ENCODE results near the gene BASP1. TPM values are rescaled to one million over a fixed set of nuclear protein-coding genes. Genes with fewer than 3 reads are reported as not detected.
A peak's percentile ranks its signal among the peaks of the same experiment; 100 is the strongest.
"Not testable (repeated sequence)": the region's sequence is repeated elsewhere in the genome, so short reads cannot be mapped to it uniquely, and the experiment has no call there.

BASP1 gene
- total RNA-seq, 1 donor from 2014 or later, result 4.9 TPM

GRCh38 chr5:17191574-17191973, 25.9 kb upstream of the BASP1 start:
- not testable (repeated sequence) for ATAC-seq

- ATAC-seq, result no peak
Measured at GRCh38 chr5:17192191-17192590, 25.2 kb upstream of the BASP1 start.

DNA sequence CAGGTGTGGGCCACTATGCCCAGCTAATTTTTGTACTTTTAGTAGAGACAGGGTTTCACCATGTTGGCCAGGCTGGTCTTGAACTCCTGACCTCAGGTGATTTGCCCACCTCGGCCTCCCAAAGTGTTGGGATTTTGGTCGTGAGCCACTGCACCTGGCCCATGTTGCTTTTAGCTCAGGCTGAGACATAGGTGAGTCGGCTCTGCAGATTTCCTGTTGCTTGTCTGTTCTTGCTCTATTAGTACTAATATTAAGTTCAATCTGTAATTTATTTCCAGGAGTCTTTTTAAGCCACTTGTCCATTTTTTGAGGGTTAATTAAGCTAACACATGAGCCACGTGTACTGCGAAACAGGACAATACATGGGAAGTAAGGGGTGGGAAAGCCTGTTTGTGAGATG, 21.4 kb upstream of the BASP1 start:
- no peak for ATAC-seq

DNA sequence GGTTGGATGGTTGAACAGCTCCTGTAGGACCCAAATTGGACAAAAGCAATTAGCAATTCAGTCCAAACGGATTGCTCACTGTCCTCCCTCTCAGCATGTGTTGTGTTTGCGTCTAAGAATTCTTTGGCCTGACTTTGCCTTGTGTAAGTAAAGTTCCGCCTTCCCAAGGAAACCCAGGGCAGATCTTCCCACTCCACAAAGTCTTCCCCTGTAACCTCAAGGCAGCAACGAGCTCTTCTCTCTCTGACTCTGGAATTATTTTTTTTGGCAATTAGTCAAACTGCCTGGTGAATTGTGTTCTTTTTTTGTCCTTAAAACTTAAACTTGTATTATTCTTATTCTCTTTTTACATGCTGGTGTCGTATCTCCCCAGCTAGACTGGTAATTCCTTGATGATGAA, 20.7 kb upstream of the BASP1 start:
- no peak for ATAC-seq

- ATAC-seq, result peak; percentile 81
Measured at GRCh38 chr5:17203329-17204132, 13.9 kb upstream of the BASP1 start.

DNA sequence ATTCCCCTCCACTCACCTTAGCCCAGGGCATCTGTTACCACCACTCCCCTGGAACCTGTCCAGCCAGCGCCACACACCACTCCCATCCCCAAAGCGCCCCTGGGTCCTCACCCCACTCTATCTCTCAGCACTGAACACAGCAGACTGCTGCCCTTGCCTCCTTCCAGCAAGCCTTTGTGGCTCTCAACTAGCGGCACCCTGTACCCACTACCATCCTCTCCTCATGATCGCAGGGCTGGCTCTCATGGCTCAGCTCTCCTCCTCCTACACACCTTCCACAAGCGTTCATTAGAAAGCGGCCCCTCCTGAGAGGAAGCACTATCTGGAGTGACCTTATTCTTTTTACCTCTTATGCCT, 13.3 kb upstream of the BASP1 start:
- no peak for ATAC-seq

- no peak for ATAC-seq
Measured at GRCh38 chr5:17206021-17206420, 11.4 kb upstream of the BASP1 start.

- ATAC-seq, result no peak
Measured at GRCh38 chr5:17212191-17212590, 5.2 kb upstream of the BASP1 start.

DNA sequence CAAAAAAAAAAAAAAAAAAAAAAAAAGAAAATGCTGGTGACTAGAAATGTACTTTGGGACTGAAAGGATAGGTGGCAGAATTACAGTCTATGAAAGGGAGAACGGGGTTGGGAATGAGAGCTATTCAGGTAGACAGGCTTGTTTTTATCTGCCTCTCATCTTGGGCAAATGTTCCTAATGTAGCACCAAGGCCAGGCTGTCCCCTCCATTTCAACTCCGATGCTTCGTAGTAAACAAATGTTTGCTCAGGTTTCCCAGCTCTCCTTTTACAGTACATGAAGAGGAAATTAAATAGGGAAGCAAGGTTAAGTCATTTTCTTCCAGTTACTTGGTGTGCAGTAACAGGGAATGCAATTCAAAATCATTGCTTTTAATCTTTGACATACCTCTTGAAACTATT, 4.4 kb upstream of the BASP1 start:
- ATAC-seq, result no peak

DNA sequence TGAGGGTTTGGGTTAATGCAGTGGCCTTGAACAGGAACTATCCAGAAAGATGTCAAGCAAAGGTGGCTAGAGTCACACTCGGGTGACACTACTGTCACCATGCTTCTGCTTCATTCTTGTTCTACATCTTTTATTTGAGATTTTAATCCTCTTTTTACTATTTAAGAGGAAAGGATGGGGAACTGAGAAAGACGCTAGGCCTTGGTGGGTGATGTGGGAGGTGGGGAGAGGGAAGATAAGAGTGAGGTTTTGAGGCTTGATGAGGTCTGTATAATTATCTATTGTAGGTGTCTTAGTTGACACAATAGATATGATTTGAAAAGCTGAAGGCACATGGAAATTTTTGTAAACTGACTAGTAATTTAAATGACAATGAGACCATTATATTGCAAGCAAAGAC, 3.5 kb upstream of the BASP1 start:
- no peak for ATAC-seq

DNA sequence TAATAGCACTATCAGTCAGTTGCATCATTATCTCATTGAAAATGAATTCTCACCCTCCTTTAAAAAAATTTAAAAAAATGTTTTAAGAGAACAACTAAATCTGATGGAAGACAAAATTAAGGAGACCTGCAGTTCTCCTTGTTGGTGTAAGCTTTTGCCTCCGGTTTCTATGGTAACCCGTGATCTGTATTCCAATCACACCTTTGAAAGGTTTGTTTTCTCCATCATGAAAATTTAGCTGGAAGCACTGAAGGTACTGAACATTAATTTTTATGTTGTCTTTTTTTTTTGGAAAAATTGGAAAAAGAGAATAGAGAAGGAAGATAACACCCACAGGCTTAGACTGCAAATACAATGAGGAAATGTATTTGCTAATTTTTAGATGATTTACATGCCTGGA, 2.5 kb upstream of the BASP1 start:
- ATAC-seq, result no peak

DNA sequence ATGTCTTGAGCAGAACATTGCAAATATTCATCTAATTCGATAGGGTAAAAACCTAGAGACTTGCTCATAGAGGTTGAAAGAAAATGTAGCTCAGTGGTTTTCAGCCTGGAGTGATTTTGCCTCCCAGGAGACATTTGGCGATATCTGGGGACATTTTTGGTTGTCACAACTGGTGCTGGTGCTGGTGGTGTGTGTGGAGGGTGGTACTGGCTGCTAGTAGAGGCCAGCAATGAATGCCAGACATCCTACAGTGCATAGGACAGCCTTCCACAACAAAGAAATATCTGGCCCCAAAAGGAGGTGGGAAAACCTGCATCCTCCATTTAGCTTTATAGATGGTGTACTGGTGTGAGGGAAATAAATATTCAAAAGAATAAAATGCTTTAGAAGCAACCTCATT, 2.1 kb upstream of the BASP1 start:
- ATAC-seq, result no peak

- ATAC-seq, result peak; percentile 53
Measured at GRCh38 chr5:17216176-17216973, 1.1 kb upstream of the BASP1 start.

- ATAC-seq, result peak; percentile 40
Measured at GRCh38 chr5:17216974-17217492, 398 bp upstream of the BASP1 start.

DNA sequence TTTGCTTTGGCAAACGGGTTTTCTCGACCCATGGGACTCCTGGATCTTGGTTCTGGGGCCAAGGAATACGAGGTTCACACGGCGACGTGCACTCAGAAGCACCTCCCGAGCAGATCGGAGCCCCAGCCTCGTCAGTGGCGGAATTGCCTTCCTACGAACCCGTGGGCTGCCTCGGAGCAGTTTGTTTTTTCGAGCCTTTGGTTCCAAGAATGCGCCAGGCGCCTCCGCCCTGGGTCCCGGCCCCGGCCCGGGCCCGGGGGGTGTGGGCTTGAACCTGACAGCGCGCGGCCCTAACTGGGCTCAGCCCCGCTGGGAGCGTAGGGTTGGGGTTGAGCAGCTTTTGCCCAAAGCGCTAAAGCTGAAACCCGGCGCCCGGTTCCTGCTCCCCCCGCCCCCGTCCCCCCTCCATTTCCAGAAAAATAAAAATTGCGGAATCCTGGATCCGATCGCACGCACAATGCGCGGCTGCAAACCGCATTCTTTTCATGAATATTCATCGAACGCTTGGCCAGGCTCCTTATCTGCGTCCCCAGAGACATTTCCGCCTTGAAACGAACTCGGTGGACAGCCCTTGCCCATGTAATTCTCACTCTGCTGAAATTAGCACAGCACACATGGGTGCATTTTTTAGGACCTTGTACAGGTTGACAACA, 1.0 kb downstream of the BASP1 start:
- ATAC-seq, result peak; percentile 3

DNA sequence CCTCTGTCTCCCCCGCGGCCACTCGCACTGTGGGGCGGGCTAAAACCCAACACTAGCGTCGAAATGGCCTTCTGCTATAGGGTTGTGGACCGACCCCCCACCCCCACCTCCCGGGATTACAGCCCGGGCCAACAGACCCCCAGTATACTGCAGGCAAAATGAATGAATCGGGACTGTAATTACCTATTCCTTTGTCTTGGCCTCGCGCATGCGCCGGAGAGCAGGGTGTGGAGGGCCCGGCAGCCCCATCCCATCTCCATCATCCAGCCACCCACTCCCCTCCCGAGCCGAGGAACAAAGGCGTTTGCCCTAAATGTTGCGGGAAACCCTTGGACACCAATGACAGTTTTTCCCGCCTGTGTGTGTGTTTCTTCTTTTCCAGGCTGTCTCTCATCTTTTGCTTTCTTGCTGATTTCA, 1.6 kb downstream of the BASP1 start:
- no peak for ATAC-seq

- ATAC-seq, result no peak
Measured at GRCh38 chr5:17219469-17219868, 2.0 kb downstream of the BASP1 start.

GRCh38 chr5:17219992-17220391, 2.6 kb downstream of the BASP1 start:
- ATAC-seq, result no peak

DNA sequence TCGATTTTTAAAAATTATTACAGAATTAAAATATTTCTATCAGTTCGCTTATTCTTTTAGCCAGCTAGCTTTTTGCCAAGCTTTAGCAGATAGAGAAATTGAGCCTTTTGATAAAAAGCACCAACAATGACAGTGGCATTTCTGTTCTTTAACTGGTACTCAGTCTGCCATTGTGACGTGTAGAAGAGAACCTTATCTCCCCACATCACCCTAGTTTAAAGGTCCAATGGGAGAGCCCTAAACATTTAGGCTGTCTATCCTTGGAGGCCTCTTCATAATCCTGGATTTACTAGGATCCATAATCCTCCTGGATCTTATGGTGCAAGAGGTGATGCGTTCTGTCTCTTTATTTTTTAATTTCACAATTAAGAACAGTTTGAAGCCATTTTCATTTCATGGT, 3.0 kb downstream of the BASP1 start:
- ATAC-seq, result no peak

GRCh38 chr5:17221843-17222636, 4.6 kb downstream of the BASP1 start:
- no peak for ATAC-seq

DNA sequence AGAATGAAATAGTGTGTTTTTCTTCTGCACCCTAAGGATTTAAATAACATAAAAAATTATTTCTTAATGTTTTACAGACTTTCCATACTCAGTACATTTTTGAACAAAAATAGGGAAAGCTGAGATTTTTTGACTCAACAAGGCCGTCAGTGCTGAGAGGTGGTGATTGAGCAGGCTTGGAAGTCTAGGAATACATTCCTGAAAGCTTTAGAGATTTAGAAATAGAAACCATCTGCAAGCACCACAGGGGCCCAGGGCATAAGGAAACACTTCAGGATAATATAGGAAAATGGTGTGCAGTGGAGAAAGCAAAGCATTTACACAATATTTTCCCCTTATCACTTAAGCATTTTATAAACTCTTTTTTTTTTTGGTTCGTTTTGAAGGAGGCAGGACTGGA, 5.2 kb downstream of the BASP1 start:
- no peak for ATAC-seq

GRCh38 chr5:17223367-17224185, 6.1 kb downstream of the BASP1 start:
- ATAC-seq, result no peak

All from esophagus mucosa (tissue), 1 donor.